ENCODE results near the gene DHDDS.

GRCh38 chr1:26483980-26484379, 51.9 kb downstream of the DHDDS start:
- no peak for TF ChIP-seq POLR2A (IDR thresholded peaks at IDR 0.05)
- no peak for TF ChIP-seq CTCF (IDR thresholded peaks at IDR 0.05)
